Endothelial cell of umbilical vein (primary cell): ENCODE results near the gene RRM2. TPM values are rescaled to one million over a fixed set of nuclear protein-coding genes. Genes with fewer than 3 reads are reported as not detected.

Experiments
- BruUV-seq: library from RNA; stranded (reverse); fragments of 400-500 nt; replicated peaks from 2 replicates; lab custom pipeline; 2021; lab: Mats Ljungman, UMichigan
- CTCF ChIA-PET: fragments of 300-600, 350-600 bp; sonication (Branson Sonifier 250); formaldehyde crosslinking; loops from one replicate; lab custom pipeline; 2021; ENCODE audit warnings: antibody characterized with exemption, inconsistent platforms; lab: Charles Lee
- POLR2A ChIA-PET: fragments of 300-600, 350-600 bp; sonication (Branson Sonifier 250); formaldehyde crosslinking; loops from one replicate; lab custom pipeline; 2021; ENCODE audit warnings: antibody characterized with exemption, inconsistent platforms; lab: Charles Lee
- DNase-seq: peaks from one replicate; pipeline ENCODE4 v3.0.0-alpha.2; 2011; ENCODE audit warnings: low read depth, low spot score
- FAIRE-seq: peaks from 2 replicates; lab custom pipeline; 2011; peaks lifted over from hg19 to GRCh38; lab: Jason Lieb, UNC
- H2AFZ ChIP-seq: 2 replicates; pipeline ENCODE4 v1.6.0; 2012; ENCODE audit warnings: low read depth, low read length, control low read depth, inconsistent platforms
- H3K27ac ChIP-seq: 2 replicates; pipeline ENCODE4 v1.5.1; 2011; ENCODE audit warnings: low read depth, mild to moderate bottlenecking, control low read depth, low read length, moderate library complexity; ENCODE audit not compliant: insufficient read depth
- H3K27me3 ChIP-seq, 2 experiments: 2 replicates each; pipeline versions ENCODE4 v1.6.0 to v1.6.1; 2011; ENCODE audit warnings: low read length in 2 of 2, mixed read lengths in 1 of 2; ENCODE audit not compliant: control insufficient read depth in 2 of 2, insufficient read depth in 2 of 2
- H3K36me3 ChIP-seq, 2 experiments: 2 replicates in 1 of 2; 3 replicates in 1 of 2; pipeline ENCODE4 v1.5.1; 2011; ENCODE audit warnings: low read length in 2 of 2, mild to moderate bottlenecking in 1 of 2, moderate library complexity in 1 of 2; ENCODE audit not compliant: control insufficient read depth in 2 of 2, insufficient read depth in 2 of 2; ENCODE audit errors: extremely low read depth in 1 of 2
- H3K4me1 ChIP-seq: 3 replicates; pipeline ENCODE4 v1.5.1; 2011; ENCODE audit warnings: mild to moderate bottlenecking, low read length; ENCODE audit not compliant: control insufficient read depth, insufficient read depth; ENCODE audit errors: extremely low read depth
- H3K4me2 ChIP-seq: 2 replicates; pipeline ENCODE4 v1.6.1; 2011; ENCODE audit warnings: low read length, control low read depth, mixed read lengths; ENCODE audit not compliant: insufficient read depth
- H3K4me3 ChIP-seq, 3 experiments: fragments of 200-600 bp in 1 of 3; sonication (generic), shearing (Covaris generic) in 1 of 3; replicated peaks in 1 of 3; 2 replicates each; pipeline ENCODE4 v1.5.1; 2011 to 2016; ENCODE audit warnings: control low read depth in 3 of 3, low read length in 3 of 3, mild to moderate bottlenecking in 2 of 3, inconsistent platforms in 1 of 3, low read depth in 1 of 3, moderate library complexity in 1 of 3; ENCODE audit not compliant: insufficient read depth in 1 of 3
- H3K79me2 ChIP-seq: 2 replicates; pipeline ENCODE4 v1.6.0; 2012; ENCODE audit warnings: low read length, inconsistent platforms; ENCODE audit not compliant: control insufficient read depth, insufficient read depth
- H3K9ac ChIP-seq: replicated peaks from 2 replicates; pipeline ENCODE3; 2011; ENCODE audit warnings: low read length, control low read depth; ENCODE audit not compliant: insufficient read depth; ENCODE audit errors: extremely low read depth
- H3K9me1 ChIP-seq: replicated peaks from 3 replicates; pipeline ENCODE4 v1.6.0; 2011; ENCODE audit warnings: mild to moderate bottlenecking, low read length; ENCODE audit not compliant: control insufficient read depth, insufficient read depth; ENCODE audit errors: extremely low read depth
- H3K9me3 ChIP-seq: replicated peaks from 2 replicates; pipeline ENCODE4 v1.5.1; 2012; ENCODE audit warnings: low read length, inconsistent platforms; ENCODE audit not compliant: control insufficient read depth, insufficient read depth
- H4K20me1 ChIP-seq: replicated peaks from 2 replicates; pipeline ENCODE3; 2011; ENCODE audit warnings: mild to moderate bottlenecking, low read length; ENCODE audit not compliant: control insufficient read depth, insufficient read depth; ENCODE audit errors: extremely low read depth
- CTCF ChIP-seq, 2 donors: IDR thresholded peaks; 1 replicate in 1 of 2; 2 replicates in 1 of 2; pipeline ENCODE4 v1.5.1; 2011; ENCODE audit warnings: low read length in 2 of 2, mild to moderate bottlenecking in 2 of 2, moderate library complexity in 2 of 2, control low read depth in 1 of 2, inconsistent platforms in 1 of 2, low read depth in 1 of 2; ENCODE audit not compliant: insufficient read depth in 1 of 2; ENCODE audit errors: extremely low read depth in 1 of 2
- EZH2 ChIP-seq: IDR thresholded peaks from 2 replicates; pipeline ENCODE4 v1.6.1; 2012; ENCODE audit warnings: borderline replicate concordance, low read depth, mild to moderate bottlenecking, moderate library complexity, low read length, inconsistent platforms; ENCODE audit not compliant: severe bottlenecking
- FOS ChIP-seq: IDR thresholded peaks from 2 replicates; pipeline ENCODE4 v1.6.1; 2011; ENCODE audit warnings: mild to moderate bottlenecking, low read length, moderate library complexity, borderline replicate concordance; ENCODE audit not compliant: insufficient read depth
- GATA2 ChIP-seq: IDR thresholded peaks from 2 replicates; pipeline ENCODE4 v1.7.0; 2011; ENCODE audit warnings: low read depth, mild to moderate bottlenecking, moderate library complexity, mixed read lengths, low read length; ENCODE audit not compliant: insufficient read length, insufficient read depth
- JUN ChIP-seq: IDR thresholded peaks from 2 replicates; pipeline ENCODE4 v1.6.1; 2011; ENCODE audit warnings: borderline replicate concordance, low read depth; ENCODE audit not compliant: insufficient read length, insufficient read depth
- MYC ChIP-seq: IDR thresholded peaks from one replicate; pipeline ENCODE4 v1.6.1; 2011; ENCODE audit warnings: mild to moderate bottlenecking, low read depth, low read length
- POLR2A ChIP-seq: IDR thresholded peaks from 2 replicates; pipeline ENCODE4 v1.6.1; 2012; ENCODE audit warnings: low read depth, mild to moderate bottlenecking, control low read depth, low read length
- POLR2AphosphoS5 ChIP-seq: IDR thresholded peaks from 2 replicates; pipeline ENCODE4 v1.6.1; 2012; ENCODE audit warnings: low read depth, mild to moderate bottlenecking, control low read depth, low read length, moderate library complexity; ENCODE audit not compliant: insufficient read depth
- dilution Hi-C: fragments of 300-500 bp; cut with MboI; formaldehyde crosslinking; loops from one replicate; pipeline ENCODE4 v1.15.0; 2019; ENCODE audit warnings: low sequenced_read_pairs; ENCODE audit not compliant: extremely low pct_ligation_motif_present
- intact Hi-C: fragments of 100-400 bp; cut with micrococcal nuclease; formaldehyde crosslinking; loops from one replicate; pipeline ENCODE4 v1.10.0; 2022
- polyA plus RNA-seq, 4 experiments: library from polyadenylated mRNA; depleted of rRNA in 3 of 4; stranded (reverse) in 3 of 4; unstranded in 1 of 4; fragments of >200 nt; gene quantifications; 2 replicates each; pipeline versions ENCODE4 v1.2.1 to v1.2.3, GENCODE V29; 2011 to 2012; ENCODE audit warnings: missing spikeins in 1 of 4
- total RNA-seq: library from RNA; stranded (reverse); gene quantifications from 2 replicates; pipeline ENCODE4 v1.2.3, GENCODE V29; 2021
- TF ChIP-seq, protein P1 (sequence below): IDR thresholded peaks from 2 replicates; pipeline ENCODE4 v1.6.1; 2011; ENCODE audit not compliant: insufficient read depth, insufficient read length

Gene RRM2
- total and polyA plus RNA-seq, 2 donors (not counting 3 experiments of a cell fraction or from before 2014, with no cell fraction given), result 40.9 to 246 TPM

- CTCF ChIA-PET, result interaction anchor here (1.5 to 11.8 kb wide), 20 partner anchors 15 to 586 kb away, joined by 6 to 565 read pairs (median 14); partner anchors contain the start of genes RRM2 and TAF1B
- no peak overlapping the region for H3K4me2 ChIP-seq
- H3K4me1 ChIP-seq, result no peaks in the 10 kb centered on the region
- H4K20me1 ChIP-seq, result no peaks in the 10 kb centered on the region
- BruUV-seq, result no TSS peak
- dilution Hi-C loops (no loop called here), intact Hi-C loops (loop anchor here (2.0 kb wide), 1 partner anchor 595 kb away; no protein-coding TSS in a partner anchor)
- DNase-seq, result no peak
- H3K9ac ChIP-seq, result no peak overlapping the region
- no peaks in the 10 kb centered on the region for H3K9me1 ChIP-seq
- POLR2A ChIA-PET, result no interaction called here
- no peaks in the 10 kb centered on the region for H3K79me2 ChIP-seq
- no peak for FAIRE-seq
- no peaks in the 10 kb centered on the region for H3K9me3 ChIP-seq
- no peak overlapping the region for H2AFZ ChIP-seq
- no peak overlapping the region for H3K27ac ChIP-seq
- TF ChIP-seq, protein P1, sequence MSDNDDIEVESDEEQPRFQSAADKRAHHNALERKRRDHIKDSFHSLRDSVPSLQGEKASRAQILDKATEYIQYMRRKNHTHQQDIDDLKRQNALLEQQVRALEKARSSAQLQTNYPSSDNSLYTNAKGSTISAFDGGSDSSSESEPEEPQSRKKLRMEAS, result no peak
- TF ChIP-seq MYC (no peak), JUN (no peak), EZH2 (no peak), GATA2 (no peak), FOS (no peak), POLR2A (no peak), CTCF (IDR thresholded peaks at IDR 0.05; ENCODE audit: extremely low read depth in 1 of 2, insufficient read depth in 1 of 2, low read depth in 1 of 2, low read length in 2 of 2) (no peak), POLR2AphosphoS5 (no peak)
- H3K4me3 ChIP-seq, result no peak overlapping the region
- peaks cover 19 to 22% of the 10 kb centered on the region in 2 experiments for H3K27me3 ChIP-seq
- no peaks in the 10 kb centered on the region for H3K36me3 ChIP-seq
These were observed 48.8 kb upstream of the RRM2 start for GRCh38 chr2:10073706-10074105.
